NCI-H2196 (cell line): ENCODE results near the gene CBFA2T2.

Experiments
- DNase-seq: peaks from one replicate; lab custom pipeline; 2025; ENCODE audit not compliant: unreplicated experiment; lab: John Stamatoyannopoulos, UW

The CBFA2T2 gene

GRCh38 chr20:33663161-33664084, 173.5 kb downstream of the CBFA2T2 start:
- peak; percentile 88 for DNase-seq

- no peak for DNase-seq
Observed at GRCh38 chr20:33664085-33664761, 174.3 kb downstream of the CBFA2T2 start.

DNA sequence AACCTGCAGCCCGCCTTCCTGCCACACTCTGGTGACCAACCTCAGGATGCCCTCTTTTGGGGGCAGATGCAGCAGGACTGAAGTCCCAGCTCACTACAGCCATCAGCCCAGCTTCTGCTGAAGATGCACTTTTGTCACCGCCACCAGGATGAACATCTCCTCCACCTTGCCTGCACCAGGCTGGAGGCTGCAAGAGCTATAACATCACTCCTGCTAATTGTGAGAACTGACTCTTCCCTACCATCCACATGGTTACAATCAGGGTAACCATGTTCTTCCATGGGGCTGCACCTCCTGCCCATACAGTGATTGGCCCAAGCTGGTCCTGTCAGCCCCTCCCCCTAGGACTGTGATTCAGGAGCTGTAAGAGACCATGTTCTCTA, 174.9 kb downstream of the CBFA2T2 start:
- DNase-seq, result peak; percentile 24

GRCh38 chr20:33666293-33667244, 176.7 kb downstream of the CBFA2T2 start, which contains the start of gene ACTL10:
TSS of gene ACTL10 (plus strand) at chr20:33666943. CDS start at chr20:33667498, 555 bp downstream.
- peak; percentile 99 for DNase-seq

DNA sequence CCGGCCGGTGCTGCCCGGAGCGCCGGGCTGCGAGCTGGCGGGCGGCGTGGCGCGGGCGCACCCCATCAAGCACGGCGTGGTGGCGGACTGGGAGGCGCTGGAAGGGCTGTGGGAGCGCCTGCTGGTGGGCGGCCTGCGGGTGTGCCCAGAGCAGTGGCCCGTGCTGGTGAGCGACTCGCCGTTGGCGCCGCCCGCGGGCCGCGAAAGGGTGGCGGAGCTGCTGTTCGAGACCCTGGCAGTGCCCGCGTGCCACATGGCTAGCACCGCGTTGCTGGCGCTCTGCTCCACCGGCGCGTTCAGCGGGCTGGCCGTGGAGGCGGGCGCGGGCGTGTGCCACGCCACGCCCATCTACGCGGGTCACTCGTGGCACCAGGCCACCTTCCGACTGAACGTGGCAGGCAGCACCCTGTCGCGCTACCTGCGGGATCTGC, 177.4 kb downstream of the CBFA2T2 start:
- peak; percentile 63 for DNase-seq

DNA sequence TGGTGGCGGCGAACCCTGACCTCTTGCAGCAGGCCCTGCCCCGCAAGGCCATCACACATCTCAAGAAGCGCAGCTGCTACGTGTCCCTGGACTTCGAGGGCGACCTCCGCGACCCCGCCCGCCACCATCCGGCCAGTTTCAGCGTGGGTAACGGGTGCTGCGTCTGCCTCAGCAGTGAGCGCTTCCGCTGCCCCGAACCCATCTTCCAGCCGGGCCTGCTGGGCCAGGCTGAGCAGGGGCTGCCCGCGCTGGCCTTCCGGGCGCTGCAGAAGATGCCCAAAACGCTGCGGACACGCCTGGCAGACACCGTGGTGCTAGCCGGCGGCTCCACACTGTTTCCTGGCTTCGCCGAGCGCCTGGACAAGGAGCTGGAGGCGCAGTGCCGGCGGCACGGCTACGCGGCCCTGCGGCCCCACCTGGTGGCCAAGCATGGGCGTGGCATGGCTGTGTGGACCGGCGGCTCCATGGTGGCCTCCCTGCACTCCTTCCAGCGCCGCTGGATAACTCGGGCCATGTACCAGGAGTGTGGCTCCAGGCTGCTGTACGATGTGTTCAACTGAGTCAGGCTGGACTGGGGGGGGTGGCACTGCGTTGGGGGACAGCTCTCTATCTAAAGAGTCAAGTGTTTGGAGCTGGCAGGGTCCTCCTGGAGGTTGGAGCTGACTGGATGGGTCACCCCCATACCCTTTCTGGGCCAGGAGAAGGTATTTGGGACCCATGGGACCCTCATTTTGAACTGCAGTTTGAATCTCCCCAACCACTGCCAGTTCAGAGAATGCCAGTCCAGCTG, 178.0 kb downstream of the CBFA2T2 start:
- DNase-seq, result peak; percentile 90

- DNase-seq, result no peak
Observed at GRCh38 chr20:33668466-33669155, 178.7 kb downstream of the CBFA2T2 start.

- DNase-seq, result no peak
Observed at GRCh38 chr20:33669224-33669623, 179.3 kb downstream of the CBFA2T2 start.

DNA sequence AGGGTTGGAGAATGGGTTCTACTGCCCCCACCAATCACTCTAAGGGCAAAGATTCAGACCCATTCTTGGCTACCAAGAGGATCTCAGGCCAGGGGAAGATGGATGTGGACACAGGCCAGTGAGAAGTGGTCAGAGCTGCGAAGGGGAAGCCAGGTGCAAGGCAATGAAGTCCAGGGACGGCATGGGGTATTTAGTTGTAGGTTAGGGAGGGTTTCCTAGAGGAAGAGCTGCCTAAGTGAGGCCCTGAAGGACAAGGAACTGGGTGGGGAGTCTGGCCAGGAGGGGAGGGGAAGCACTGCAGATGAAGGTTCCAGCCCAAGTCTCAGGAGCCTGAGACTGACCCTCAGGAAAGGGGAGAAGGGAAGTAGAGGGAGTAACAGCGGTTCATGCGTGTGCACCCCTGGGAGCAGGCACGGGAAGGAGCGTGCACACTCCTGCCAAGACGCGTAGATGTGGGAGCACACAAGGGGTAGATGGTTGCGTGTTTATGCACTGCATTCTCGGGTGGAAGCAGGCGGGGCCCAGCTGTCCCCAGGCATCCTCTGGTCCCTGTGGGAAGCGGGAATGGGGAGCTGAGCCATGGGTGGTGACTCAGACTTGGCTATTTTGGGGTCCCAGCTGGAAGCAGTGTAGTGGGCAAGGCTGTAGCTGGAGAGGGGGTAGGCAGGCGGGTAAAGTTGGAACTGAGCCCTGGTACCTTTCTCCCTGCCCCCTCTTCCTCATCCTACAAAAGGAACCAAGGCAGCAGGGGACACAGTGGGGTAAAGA, 180.2 kb downstream of the CBFA2T2 start:
- no peak for DNase-seq

- DNase-seq, result no peak
Observed at GRCh38 chr20:33670715-33671499, 181.0 kb downstream of the CBFA2T2 start.

DNA sequence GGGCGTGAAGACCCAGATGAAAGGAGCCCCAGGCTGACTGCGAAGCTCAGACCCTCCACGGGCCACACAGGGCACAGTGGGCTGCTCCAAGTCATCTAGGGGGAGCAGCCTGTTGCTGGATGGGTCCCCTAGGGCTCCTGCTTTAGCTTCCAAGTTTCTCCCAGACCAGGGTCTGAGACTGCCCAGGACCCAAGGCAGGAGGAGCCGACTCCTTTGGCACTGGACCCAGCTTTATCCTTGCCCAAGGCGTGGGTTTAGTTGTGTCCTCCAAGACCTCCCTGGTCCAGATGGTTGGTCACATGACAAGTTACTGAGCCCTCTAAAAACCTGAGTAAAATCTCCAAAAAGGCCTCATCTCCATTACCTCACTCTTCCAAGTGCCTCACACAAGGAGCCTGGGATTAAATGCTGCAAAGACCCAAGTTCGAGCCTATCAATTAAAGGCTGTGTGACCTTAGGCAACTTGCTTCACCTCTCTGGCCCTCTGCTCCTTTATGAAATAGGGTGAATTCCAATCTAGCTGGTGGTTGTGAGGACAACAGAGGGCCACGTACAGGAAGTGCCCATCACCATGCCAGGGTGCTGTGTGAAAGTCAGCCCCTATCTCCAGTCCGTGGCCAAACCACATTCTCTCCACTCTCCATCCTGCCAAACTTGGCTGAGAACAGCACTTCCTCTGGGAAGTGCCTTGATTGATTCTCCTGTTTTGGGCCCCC, 181.8 kb downstream of the CBFA2T2 start:
- no peak for DNase-seq

DNA sequence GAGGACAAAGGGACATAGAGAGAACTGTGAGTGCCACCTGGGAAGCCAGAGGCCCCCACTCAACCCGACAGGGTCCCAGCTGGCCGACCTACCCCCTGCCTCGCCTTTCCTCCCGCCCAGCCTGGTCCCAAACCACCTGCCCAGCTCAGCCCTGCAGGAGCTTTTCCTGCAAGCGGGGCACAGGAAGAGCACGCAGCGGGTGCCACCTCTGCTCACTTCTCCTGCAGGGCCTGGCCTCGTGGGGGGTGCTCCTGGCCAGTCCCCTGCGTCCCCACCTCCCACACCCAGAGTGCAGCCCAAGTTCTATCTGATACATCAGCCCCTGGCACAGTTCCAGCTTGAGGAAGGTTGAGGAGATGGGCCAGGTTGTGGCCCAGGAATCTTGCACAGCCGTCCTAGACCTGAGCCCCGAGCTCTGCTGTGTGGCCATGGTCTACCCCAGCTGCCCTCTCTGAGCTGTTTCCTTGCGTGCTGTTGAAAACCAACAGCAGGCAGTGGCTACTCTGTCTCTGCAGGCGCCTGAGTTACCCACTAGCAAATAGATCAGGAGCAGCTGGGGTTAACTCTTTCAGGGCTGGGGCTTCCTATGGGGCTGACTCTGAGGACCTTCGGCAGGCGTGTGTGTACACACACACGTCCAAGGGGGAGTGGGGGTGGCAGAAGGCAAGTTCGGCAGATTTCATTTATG, 182.7 kb downstream of the CBFA2T2 start:
- DNase-seq, result no peak

DNA sequence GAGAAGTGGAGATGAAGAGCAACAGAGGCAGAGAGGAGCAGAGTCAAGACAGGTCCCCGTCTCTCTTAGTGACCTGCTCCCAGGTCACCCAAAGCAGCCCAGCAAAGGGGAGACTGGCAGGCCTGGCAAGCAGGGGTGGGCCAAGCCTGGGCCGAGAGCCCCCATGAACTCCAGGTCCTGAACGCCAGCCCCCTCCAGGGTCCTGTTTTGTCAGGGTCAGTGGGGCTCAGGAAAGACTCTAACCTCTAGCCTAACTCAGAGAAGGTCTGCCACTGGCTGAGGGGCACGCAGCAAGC, 183.2 kb downstream of the CBFA2T2 start:
- no peak for DNase-seq

DNA sequence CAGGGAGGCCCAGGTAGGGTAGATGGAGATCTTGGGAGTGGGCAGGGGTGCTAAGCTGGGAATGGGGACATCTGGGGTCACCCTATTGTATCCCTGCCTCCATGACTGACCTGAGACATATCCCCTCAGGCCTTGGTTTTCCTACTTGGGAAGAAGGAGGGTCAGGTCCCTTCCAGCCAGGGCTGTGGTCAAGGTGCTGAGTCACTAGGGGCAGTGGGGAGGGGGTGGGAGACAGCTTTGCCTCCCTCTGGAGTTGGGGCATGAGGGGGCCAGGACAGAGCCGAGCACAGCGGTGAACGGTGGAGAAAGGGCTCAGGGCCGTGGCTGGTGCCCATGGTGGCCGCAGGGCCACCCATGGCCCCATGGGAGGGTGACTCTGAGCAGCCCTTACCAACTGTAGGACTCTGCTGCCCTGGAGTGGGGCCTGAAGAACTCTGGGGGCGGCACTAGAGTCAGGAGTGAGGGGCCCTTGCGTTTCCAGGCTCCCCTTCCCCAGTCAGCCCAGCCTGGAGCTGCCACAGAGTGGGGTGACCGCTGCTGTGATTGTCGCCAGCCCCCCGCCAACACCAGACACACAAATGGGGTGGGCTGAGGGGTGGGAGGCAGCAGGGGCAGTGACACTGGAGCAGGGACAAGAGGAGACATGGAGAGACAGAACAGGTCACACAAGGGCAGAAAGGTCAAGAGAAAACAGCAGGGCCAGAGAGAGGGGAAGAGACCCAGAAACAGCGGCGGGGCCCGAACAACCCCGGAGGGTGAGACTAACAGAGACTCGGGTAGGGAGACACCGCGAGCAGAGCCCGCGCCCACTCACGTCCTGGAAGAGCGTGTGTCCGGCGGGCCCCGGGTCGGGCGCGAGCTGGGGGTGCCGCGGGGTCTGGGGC, 183.8 kb downstream of the CBFA2T2 start:
- DNase-seq, result no peak

DNA sequence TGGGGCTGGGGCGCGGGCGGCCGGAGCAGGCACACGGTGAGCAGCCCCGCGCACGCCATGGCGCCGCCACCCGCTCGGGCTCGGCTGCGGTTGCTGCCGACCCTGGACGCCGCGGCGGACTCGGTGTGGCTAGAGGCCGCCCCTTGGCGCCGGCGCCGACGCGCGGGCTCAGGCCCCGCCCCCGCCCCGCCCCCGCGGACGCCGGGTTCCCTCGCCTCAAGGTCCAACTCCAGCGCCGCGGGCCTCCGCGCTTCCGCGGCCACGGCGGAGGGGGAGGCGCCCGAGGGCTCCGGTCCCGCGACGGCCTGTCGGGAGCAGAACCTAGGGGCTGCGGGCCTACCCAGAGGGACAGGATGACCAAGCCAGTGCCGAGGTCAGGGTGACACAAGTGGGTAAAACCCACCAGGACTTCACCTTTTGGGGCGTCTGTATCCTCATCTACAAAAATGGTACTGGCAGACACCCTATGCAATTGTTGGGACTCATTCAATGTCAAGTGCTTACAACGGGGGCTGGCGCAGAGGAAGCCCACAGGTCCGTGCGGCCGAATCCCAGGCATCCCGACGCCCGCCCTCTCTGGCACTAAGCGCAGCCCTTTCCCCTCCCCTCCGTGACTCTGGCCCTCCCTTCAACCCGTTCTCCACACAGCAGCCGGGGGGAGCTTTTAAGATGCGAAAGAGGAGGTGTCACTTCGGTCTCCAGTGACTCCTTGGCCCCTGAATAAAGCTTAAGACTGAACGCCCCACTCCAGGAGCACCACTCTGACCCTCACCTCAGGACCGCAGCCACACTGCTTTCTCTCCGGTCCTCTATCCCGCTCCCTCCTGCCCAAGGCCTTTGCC, 184.6 kb downstream of the CBFA2T2 start, which contains the start of gene NECAB3:
TSS of gene NECAB3 (minus strand) at position 135 of the 842 bp plus-strand sequence. CDS start at position 59, 76 bp downstream.
- DNase-seq, result peak; percentile 83
